Parathyroid adenoma (tissue), 2 donors: ENCODE results near the gene TMEM120B.

Source experiments
- H2AFZ ChIP-seq: fragments of 300-600 bp; sonication (generic); one replicate; pipeline ENCODE4 v1.7.0; 2017; ENCODE audit warnings: antibody characterized with exemption, mild to moderate bottlenecking
- H3K27ac ChIP-seq: fragments of 300-600 bp; sonication (generic); one replicate; pipeline ENCODE4 v1.7.0; 2017
- H3K27me3 ChIP-seq: fragments of 300-600 bp; sonication (generic); one replicate; pipeline ENCODE4 v1.7.0; 2017; ENCODE audit warnings: low read length; ENCODE audit not compliant: control insufficient read depth, insufficient read depth
- H3K36me3 ChIP-seq: fragments of 300-600 bp; sonication (generic); one replicate; pipeline ENCODE4 v1.7.0; 2017; ENCODE audit warnings: low read length; ENCODE audit not compliant: control insufficient read depth, insufficient read depth
- H3K4me1 ChIP-seq: fragments of 300-600 bp; sonication (generic); one replicate; pipeline ENCODE4 v1.7.0; 2017; ENCODE audit warnings: control low read depth
- H3K4me2 ChIP-seq: fragments of 300-600 bp; sonication (generic); one replicate; pipeline ENCODE4 v1.7.0; 2017; ENCODE audit warnings: low read length
- H3K4me3 ChIP-seq: fragments of 300-600 bp; sonication (generic); one replicate; pipeline ENCODE4 v1.7.0; 2017; ENCODE audit warnings: low read depth, low read length
- H3K79me2 ChIP-seq: fragments of 300-600 bp; sonication (generic); one replicate; pipeline ENCODE4 v1.7.0; 2017; ENCODE audit warnings: control low read depth
- H3K9ac ChIP-seq: fragments of 300-600 bp; sonication (generic); one replicate; pipeline ENCODE4 v1.7.0; 2017; ENCODE audit warnings: mild to moderate bottlenecking
- H3K9me3 ChIP-seq: fragments of 300-600 bp; sonication (generic); one replicate; pipeline ENCODE4 v1.7.0; 2017; ENCODE audit warnings: low read length; ENCODE audit not compliant: control insufficient read depth
- TF ChIP-seq, protein P1 (sequence below): fragments of 300-600 bp; sonication (generic); IDR thresholded peaks from one replicate; pipeline ENCODE4 v1.7.0; 2017; ENCODE audit warnings: antibody characterized with exemption, mild to moderate bottlenecking
- donor health status: primary hyperparathyroidism.

Gene TMEM120B

GRCh38 chr12:121804417-121805111 is 92.0 kb downstream of the TMEM120B start:
- H3K36me3 ChIP-seq = no peaks in the 10 kb centered on the region
- peak overlapping the region; percentile 52 for H2AFZ ChIP-seq
- TF ChIP-seq, protein P1, sequence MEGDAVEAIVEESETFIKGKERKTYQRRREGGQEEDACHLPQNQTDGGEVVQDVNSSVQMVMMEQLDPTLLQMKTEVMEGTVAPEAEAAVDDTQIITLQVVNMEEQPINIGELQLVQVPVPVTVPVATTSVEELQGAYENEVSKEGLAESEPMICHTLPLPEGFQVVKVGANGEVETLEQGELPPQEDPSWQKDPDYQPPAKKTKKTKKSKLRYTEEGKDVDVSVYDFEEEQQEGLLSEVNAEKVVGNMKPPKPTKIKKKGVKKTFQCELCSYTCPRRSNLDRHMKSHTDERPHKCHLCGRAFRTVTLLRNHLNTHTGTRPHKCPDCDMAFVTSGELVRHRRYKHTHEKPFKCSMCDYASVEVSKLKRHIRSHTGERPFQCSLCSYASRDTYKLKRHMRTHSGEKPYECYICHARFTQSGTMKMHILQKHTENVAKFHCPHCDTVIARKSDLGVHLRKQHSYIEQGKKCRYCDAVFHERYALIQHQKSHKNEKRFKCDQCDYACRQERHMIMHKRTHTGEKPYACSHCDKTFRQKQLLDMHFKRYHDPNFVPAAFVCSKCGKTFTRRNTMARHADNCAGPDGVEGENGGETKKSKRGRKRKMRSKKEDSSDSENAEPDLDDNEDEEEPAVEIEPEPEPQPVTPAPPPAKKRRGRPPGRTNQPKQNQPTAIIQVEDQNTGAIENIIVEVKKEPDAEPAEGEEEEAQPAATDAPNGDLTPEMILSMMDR = no peak
- peak overlapping the region; percentile 68 for H3K4me3 ChIP-seq
- H3K9ac ChIP-seq = peak overlapping the region; percentile 73
- peaks cover 9% of the 10 kb centered on the region for H3K4me1 ChIP-seq
- peak overlapping the region; percentile 70 for H3K27ac ChIP-seq
- H3K4me2 ChIP-seq = peak overlapping the region; percentile 78
- H3K79me2 ChIP-seq = peaks cover 28% of the 10 kb centered on the region
- H3K27me3 ChIP-seq = no peaks in the 10 kb centered on the region
- H3K9me3 ChIP-seq = no peaks in the 10 kb centered on the region

- H3K4me3 ChIP-seq = peak overlapping the region; percentile 68
- H3K79me2 ChIP-seq = peaks cover 30% of the 10 kb centered on the region
- H3K9ac ChIP-seq = no peak overlapping the region
- no peaks in the 10 kb centered on the region for H3K36me3 ChIP-seq
- peaks cover 9% of the 10 kb centered on the region for H3K4me1 ChIP-seq
- peak overlapping the region; percentile 37 for H3K27ac ChIP-seq
- no peaks in the 10 kb centered on the region for H3K9me3 ChIP-seq
- no peaks in the 10 kb centered on the region for H3K27me3 ChIP-seq
- no peak overlapping the region for H2AFZ ChIP-seq
- TF ChIP-seq, protein P1 = no peak
- peak overlapping the region; percentile 78 for H3K4me2 ChIP-seq
Measured at GRCh38 chr12:121805171-121806008, 92.8 kb downstream of the TMEM120B start.

DNA sequence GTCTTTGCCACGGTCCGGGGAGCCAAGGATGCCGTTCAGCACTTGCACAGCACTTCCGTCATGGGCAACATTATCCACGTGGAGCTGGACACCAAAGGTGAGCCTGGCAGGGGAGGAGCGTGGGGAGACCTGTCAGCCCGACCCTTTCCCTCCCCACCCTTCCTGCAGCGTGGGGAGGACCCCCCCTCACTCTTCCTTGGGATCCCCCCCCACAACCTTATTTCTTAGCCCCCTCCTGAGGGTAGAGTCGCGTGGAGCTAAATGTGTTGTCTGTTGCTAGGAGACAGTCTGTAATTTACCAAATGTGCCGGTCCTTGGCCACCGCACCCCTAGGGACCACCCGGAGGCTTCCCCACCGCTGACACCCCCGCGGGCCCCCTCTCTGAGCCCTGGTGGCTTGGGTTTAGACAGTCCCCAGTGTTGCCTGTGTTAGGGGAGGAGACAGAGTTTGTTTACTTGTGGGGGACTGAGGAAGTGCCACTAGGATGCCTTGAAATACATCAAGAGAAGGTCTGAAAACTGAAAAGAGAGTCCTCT is 93.5 kb downstream of the TMEM120B start:
- H3K4me2 ChIP-seq = peak overlapping the region; percentile 33
- peak overlapping the region; percentile 37 for H3K27ac ChIP-seq
- H3K79me2 ChIP-seq = peaks cover 36% of the 10 kb centered on the region
- H2AFZ ChIP-seq = no peak overlapping the region
- peak overlapping the region; percentile 28 for H3K4me3 ChIP-seq
- H3K9ac ChIP-seq = no peak overlapping the region
- peaks cover 12% of the 10 kb centered on the region for H3K4me1 ChIP-seq
- TF ChIP-seq, protein P1 = no peak
- H3K9me3 ChIP-seq = no peaks in the 10 kb centered on the region
- H3K27me3 ChIP-seq = no peaks in the 10 kb centered on the region
- H3K36me3 ChIP-seq = no peaks in the 10 kb centered on the region

- H3K36me3 ChIP-seq = no peaks in the 10 kb centered on the region
- H2AFZ ChIP-seq = no peak overlapping the region
- H3K9me3 ChIP-seq = no peaks in the 10 kb centered on the region
- H3K4me1 ChIP-seq = peaks cover 18% of the 10 kb centered on the region
- H3K27ac ChIP-seq = peak overlapping the region; percentile 37
- peaks cover 40% of the 10 kb centered on the region for H3K79me2 ChIP-seq
- no peaks in the 10 kb centered on the region for H3K27me3 ChIP-seq
- H3K9ac ChIP-seq = no peak overlapping the region
- peak overlapping the region; percentile 33 for H3K4me2 ChIP-seq
- peak overlapping the region; percentile 28 for H3K4me3 ChIP-seq
- TF ChIP-seq, protein P1 = no peak
Measured at GRCh38 chr12:121806546-121807423, 94.2 kb downstream of the TMEM120B start.
